ENCODE measurements around the gene FCHSD2.

DNA sequence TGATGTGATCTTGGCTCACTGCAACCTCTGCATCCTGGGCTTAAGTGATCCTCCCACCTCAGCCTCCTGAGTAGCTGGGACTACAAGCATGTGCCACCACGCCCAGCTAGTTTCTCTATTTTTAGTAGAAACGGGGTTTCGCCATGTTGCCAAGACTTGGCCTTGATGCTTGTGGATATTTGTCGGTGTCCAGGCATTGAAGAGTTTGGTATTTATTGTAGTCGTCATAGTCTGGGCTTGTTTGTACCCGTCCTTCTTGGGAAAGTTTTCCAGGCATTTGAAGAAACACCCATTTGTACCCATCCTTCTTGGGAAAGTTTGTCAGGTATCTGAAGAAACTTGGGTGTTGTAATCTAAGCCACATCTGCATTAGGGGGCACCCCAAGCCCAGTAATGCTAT lies 28.7 kb downstream of the FCHSD2 start:
- TF ChIP-seq EZH2 (IDR thresholded peaks at IDR 0.05; ENCODE audit: borderline replicate concordance, low read depth, low read length, severe bottlenecking) (no peak), GATA2 (IDR thresholded peaks at IDR 0.05; ENCODE audit: insufficient read depth, insufficient read length, low read depth, low read length) (no peak), POLR2A (IDR thresholded peaks at IDR 0.05; ENCODE audit: low read depth, low read length) (no peak), MAX (IDR thresholded peaks at IDR 0.05; ENCODE audit: insufficient read depth, insufficient read length) (no peak)
- TF ChIP-seq, protein P1, sequence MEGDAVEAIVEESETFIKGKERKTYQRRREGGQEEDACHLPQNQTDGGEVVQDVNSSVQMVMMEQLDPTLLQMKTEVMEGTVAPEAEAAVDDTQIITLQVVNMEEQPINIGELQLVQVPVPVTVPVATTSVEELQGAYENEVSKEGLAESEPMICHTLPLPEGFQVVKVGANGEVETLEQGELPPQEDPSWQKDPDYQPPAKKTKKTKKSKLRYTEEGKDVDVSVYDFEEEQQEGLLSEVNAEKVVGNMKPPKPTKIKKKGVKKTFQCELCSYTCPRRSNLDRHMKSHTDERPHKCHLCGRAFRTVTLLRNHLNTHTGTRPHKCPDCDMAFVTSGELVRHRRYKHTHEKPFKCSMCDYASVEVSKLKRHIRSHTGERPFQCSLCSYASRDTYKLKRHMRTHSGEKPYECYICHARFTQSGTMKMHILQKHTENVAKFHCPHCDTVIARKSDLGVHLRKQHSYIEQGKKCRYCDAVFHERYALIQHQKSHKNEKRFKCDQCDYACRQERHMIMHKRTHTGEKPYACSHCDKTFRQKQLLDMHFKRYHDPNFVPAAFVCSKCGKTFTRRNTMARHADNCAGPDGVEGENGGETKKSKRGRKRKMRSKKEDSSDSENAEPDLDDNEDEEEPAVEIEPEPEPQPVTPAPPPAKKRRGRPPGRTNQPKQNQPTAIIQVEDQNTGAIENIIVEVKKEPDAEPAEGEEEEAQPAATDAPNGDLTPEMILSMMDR (IDR thresholded peaks at IDR 0.05; ENCODE audit: extremely low read depth in 1 of 2, insufficient read depth in 1 of 2, low read depth in 1 of 2, low read length in 2 of 2) = no peak

Measured in endothelial cell of umbilical vein (primary cell).